ENCODE results near the gene SLC7A6OS.

Gene SLC7A6OS

DNA sequence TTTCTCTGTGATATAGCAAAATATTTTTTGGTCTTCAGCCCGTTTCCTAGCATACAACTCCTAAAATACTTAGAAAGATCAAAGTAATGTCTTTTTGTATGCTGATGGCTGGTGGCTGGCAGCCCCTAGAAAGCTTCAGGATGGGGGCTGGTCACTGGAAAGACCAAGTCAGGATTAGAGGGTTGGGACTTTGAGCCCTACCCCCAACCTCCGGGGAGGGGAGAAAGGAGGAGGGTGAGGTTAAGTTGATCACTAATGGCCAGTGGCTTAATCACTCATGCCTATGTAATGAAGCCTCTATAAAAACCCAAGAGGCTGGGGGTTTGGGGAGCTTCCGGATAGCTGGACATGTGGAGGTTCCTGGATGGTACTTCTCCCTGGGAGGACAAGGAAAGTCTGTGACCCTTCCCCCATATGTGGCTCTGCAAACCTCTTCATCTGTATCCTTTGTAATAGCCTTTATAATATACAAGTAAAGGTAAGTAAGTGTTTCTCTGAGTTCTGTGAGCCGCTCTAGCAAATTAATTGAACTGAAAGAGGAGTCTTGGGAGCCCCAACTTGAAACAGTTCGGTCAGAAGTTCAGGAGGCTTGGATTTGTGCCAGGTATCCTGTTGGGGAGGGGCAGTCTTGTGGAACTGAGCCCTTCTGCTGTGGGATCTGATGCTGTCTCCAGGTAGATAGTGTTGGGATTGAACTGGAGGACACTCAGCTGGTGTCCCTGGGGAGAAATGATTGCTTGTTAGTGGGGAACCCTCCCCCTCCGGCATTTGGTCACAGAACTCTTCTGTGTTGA, 42.9 kb downstream of the SLC7A6OS start:
- no peak for DNase-seq (ENCODE audit: low read depth)
- H3K4me3 ChIP-seq (ENCODE audit: control insufficient read depth, low read depth, low read length): no peak overlapping the region
- TF ChIP-seq, protein P1, sequence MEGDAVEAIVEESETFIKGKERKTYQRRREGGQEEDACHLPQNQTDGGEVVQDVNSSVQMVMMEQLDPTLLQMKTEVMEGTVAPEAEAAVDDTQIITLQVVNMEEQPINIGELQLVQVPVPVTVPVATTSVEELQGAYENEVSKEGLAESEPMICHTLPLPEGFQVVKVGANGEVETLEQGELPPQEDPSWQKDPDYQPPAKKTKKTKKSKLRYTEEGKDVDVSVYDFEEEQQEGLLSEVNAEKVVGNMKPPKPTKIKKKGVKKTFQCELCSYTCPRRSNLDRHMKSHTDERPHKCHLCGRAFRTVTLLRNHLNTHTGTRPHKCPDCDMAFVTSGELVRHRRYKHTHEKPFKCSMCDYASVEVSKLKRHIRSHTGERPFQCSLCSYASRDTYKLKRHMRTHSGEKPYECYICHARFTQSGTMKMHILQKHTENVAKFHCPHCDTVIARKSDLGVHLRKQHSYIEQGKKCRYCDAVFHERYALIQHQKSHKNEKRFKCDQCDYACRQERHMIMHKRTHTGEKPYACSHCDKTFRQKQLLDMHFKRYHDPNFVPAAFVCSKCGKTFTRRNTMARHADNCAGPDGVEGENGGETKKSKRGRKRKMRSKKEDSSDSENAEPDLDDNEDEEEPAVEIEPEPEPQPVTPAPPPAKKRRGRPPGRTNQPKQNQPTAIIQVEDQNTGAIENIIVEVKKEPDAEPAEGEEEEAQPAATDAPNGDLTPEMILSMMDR (conservative IDR thresholded peaks at IDR 0.05; ENCODE audit: control insufficient read depth, insufficient read depth, low read depth, low read length): no peak

DNA sequence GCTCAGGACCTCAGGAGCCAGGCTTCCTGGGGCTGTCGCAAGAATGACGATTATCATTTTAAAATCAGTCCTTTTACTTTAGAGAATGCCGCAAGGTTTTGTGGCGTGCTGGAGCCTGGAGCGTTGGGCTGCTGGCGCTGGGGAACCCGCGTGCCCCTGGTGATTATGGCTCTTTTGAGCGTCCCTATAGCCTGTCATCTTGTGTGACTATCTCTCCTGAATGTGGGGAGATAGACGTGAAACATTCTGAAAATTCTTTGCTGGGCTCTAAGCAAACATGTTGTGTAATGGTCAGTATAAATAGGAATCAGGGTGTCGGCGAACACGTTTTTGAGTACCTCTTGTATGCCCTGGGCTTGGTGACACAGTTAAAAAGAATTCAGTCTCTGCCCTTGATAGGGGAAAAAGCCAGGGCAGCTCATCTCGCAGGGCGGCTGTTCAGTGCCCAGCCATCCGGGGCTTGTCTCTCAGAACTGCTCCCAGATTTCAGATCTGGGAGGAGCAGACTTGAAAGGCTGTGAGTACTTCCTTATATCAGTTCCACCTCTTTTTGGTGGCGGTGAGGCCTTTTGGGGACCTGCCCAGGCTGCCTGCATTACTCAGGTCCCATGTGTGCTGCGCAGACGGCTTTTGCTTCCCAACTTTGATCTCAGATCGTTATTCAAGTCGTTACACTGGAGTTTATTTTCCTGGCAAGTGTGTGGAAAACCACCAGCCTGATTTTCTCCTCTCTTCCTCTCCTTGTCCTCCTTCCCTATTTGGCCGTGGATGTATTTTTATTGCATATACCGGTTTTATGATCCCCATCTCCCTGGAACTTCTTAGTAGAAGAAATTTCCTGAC, 45.4 kb downstream of the SLC7A6OS start:
- TF ChIP-seq, protein P1 (conservative IDR thresholded peaks at IDR 0.05; ENCODE audit: control insufficient read depth, insufficient read depth, low read depth, low read length): no peak
- H3K4me3 ChIP-seq (ENCODE audit: control insufficient read depth, low read depth, low read length): peak overlapping the region; percentile 90
- DNase-seq (ENCODE audit: low read depth): peak; percentile 69

GRCh38 chr16:68264128-68265077, 46.3 kb downstream of the SLC7A6OS start, which contains the start of gene SLC7A6:
TSS of gene SLC7A6 (plus strand) at chr16:68264526. CDS start at chr16:68274727, 10,201 bp downstream.
- peak within 1 kb of the TSS; percentile 90 for H3K4me3 ChIP-seq (ENCODE audit: control insufficient read depth, low read depth, low read length)
- peak; percentile 64 for DNase-seq (ENCODE audit: low read depth)
- TF ChIP-seq, protein P1 (conservative IDR thresholded peaks at IDR 0.05; ENCODE audit: control insufficient read depth, insufficient read depth, low read depth, low read length): peak; percentile 59

GRCh38 chr16:68263559-68264127, 47.1 kb downstream of the SLC7A6OS start:
- no peak for DNase-seq (ENCODE audit: low read depth)
- H3K4me3 ChIP-seq (ENCODE audit: control insufficient read depth, low read depth, low read length): peak overlapping the region; percentile 50
- TF ChIP-seq, protein P1 (conservative IDR thresholded peaks at IDR 0.05; ENCODE audit: control insufficient read depth, insufficient read depth, low read depth, low read length): no peak

GRCh38 chr16:68259007-68259825, 51.5 kb downstream of the SLC7A6OS start:
- TF ChIP-seq, protein P1 (conservative IDR thresholded peaks at IDR 0.05; ENCODE audit: control insufficient read depth, insufficient read depth, low read depth, low read length): no peak
- DNase-seq (ENCODE audit: low read depth): no peak
- H3K4me3 ChIP-seq (ENCODE audit: control insufficient read depth, low read depth, low read length): no peak overlapping the region
